HCT116 (cell line): ENCODE results near the gene CCNA2. TPM values are rescaled to one million over a fixed set of nuclear protein-coding genes. Genes with fewer than 3 reads are reported as not detected.

Source experiments
- ATAC-seq: fragments of 200-7000 bp; cut with Tn5 transposase; 2 replicates; pipeline ENCODE4 v1.9.1; 2020; ENCODE audit warnings: mild to moderate bottlenecking, moderate library complexity
- BruUV-seq: library from RNA; stranded (reverse); fragments of 400-500 nt; replicated peaks from 2 replicates; lab custom pipeline; 2021; lab: Mats Ljungman, UMichigan
- CTCF ChIA-PET: fragments of 300-600 bp; sonication (Branson Sonifier 250); formaldehyde crosslinking; loops from one replicate; lab custom pipeline; 2021; ENCODE audit warnings: antibody characterized with exemption; lab: Charles Lee
- POLR2A ChIA-PET: fragments of 300-600, 350-600 bp; sonication (Branson Sonifier 250); formaldehyde crosslinking; loops from one replicate; lab custom pipeline; 2021; ENCODE audit warnings: antibody characterized with exemption; lab: Charles Lee
- RAD21 ChIA-PET, 2 experiments: fragments of 300-600 bp; sonication (Branson Sonifier 250); formaldehyde crosslinking; loops; one replicate each; lab custom pipeline; 2023; ENCODE audit warnings: low total read pairs in 2 of 2; ENCODE audit not compliant: uncharacterized antibody in 2 of 2, unreplicated experiment in 2 of 2, low non-redundant PET in 1 of 2; lab: Charles Lee
- DNase-seq: peaks from one replicate; pipeline ENCODE4 v3.0.0-alpha.2; 2010; ENCODE audit warnings: low read depth, low spot score
- H2AFZ ChIP-seq: fragments of 200-600 bp; shearing (Covaris generic), sonication (generic); 2 replicates; pipeline ENCODE4 v1.6.1; 2017; ENCODE audit warnings: low read depth, mixed run types, mixed read lengths, antibody characterized with exemption, low read length; ENCODE audit not compliant: poor library complexity, severe bottlenecking
- H3K27ac ChIP-seq: 2 replicates; pipeline ENCODE4 v1.5.1; 2012; ENCODE audit warnings: low read depth, low read length
- H3K27me3 ChIP-seq: fragments of 200-600 bp; sonication (generic); 2 replicates; pipeline ENCODE4 v1.6.1; 2016; ENCODE audit warnings: mixed run types, low read length, mixed read lengths; ENCODE audit not compliant: insufficient read depth
- H3K36me3 ChIP-seq, 2 experiments: fragments of 200-500 bp in 1 of 2; fragments of 200-600 bp in 1 of 2; sonication (Bioruptor generic) in 1 of 2; sonication (generic) in 1 of 2; 2 replicates each; pipeline versions ENCODE4 v1.5.1 to v1.6.1; 2014 to 2016; ENCODE audit warnings: low read length in 2 of 2, inconsistent platforms in 1 of 2, mixed read lengths in 1 of 2, mixed run types in 1 of 2; ENCODE audit not compliant: insufficient read depth in 2 of 2, control insufficient read depth in 1 of 2
- H3K4me1 ChIP-seq, 2 experiments: fragments of 200-600 bp in 1 of 2; sonication (generic) in 1 of 2; 2 replicates each; pipeline versions ENCODE4 v1.5.1 to v1.6.1; 2012 to 2017; ENCODE audit warnings: low read length in 2 of 2, inconsistent platforms in 1 of 2, mild to moderate bottlenecking in 1 of 2, mixed read lengths in 1 of 2, mixed run types in 1 of 2, moderate library complexity in 1 of 2; ENCODE audit not compliant: insufficient read depth in 2 of 2, control insufficient read depth in 1 of 2
- H3K4me2 ChIP-seq: fragments of 200-600 bp; sonication (generic); 2 replicates; pipeline ENCODE4 v1.6.1; 2017; ENCODE audit warnings: mixed run types, low read length, mixed read lengths
- H3K4me3 ChIP-seq, 2 experiments: fragments of 200-600 bp in 1 of 2; sonication (generic) in 1 of 2; replicated peaks in 1 of 2; 2 replicates each; pipeline ENCODE4 v1.5.1; 2011 to 2016; ENCODE audit warnings: low read length in 2 of 2, control low read depth in 1 of 2, low read depth in 1 of 2, mild to moderate bottlenecking in 1 of 2, mixed read lengths in 1 of 2, mixed run types in 1 of 2
- H3K79me2 ChIP-seq: fragments of 200-600 bp; sonication (generic); 2 replicates; pipeline ENCODE4 v1.6.1; 2017; ENCODE audit warnings: mild to moderate bottlenecking, mixed run types, low read length, moderate library complexity, mixed read lengths; ENCODE audit not compliant: insufficient read depth
- H3K9ac ChIP-seq: fragments of 200-600 bp; sonication (generic); 2 replicates; pipeline ENCODE4 v1.6.1; 2016; ENCODE audit warnings: low read length, mixed read lengths
- H3K9me2 ChIP-seq: fragments of 200-600 bp; sonication (generic), shearing (Covaris generic); 2 replicates; pipeline ENCODE4 v1.6.1; 2017; ENCODE audit warnings: mixed run types, mild to moderate bottlenecking, moderate library complexity; ENCODE audit not compliant: insufficient read depth
- H3K9me3 ChIP-seq, 2 experiments: fragments of 200-500 bp in 1 of 2; fragments of 200-600 bp in 1 of 2; sonication (Bioruptor generic) in 1 of 2; sonication (generic) in 1 of 2; 2 replicates each; pipeline ENCODE4 v1.6.1; 2014 to 2017; ENCODE audit warnings: low read length in 2 of 2, mixed read lengths in 2 of 2, inconsistent platforms in 1 of 2, low read depth in 1 of 2, mild to moderate bottlenecking in 1 of 2, mixed run types in 1 of 2, moderate library complexity in 1 of 2; ENCODE audit not compliant: control insufficient read depth in 1 of 2, insufficient read depth in 1 of 2
- H4K20me1 ChIP-seq: fragments of 200-600 bp; sonication (generic), shearing (Covaris generic); 2 replicates; pipeline ENCODE4 v1.6.1; 2017; ENCODE audit warnings: mixed run types, mild to moderate bottlenecking, moderate library complexity; ENCODE audit not compliant: insufficient read depth
- CBX3 ChIP-seq: IDR thresholded peaks from 2 replicates; pipeline ENCODE4 v1.6.1; 2012; ENCODE audit warnings: low read depth
- EZH2phosphoT487 ChIP-seq: fragments of 200-600 bp; IDR thresholded peaks from 2 replicates; pipeline ENCODE4 v1.6.1; 2018; ENCODE audit warnings: antibody characterized with exemption, borderline replicate concordance
- MAX ChIP-seq: IDR thresholded peaks from 2 replicates; pipeline ENCODE4 v1.6.1; 2012
- POLR2A ChIP-seq: IDR thresholded peaks from 2 replicates; pipeline ENCODE4 v1.7.0; 2011; ENCODE audit warnings: borderline replicate concordance; ENCODE audit not compliant: insufficient read depth, insufficient read length; ENCODE audit errors: extremely low read depth
- POLR2AphosphoS5 ChIP-seq: IDR thresholded peaks from 2 replicates; pipeline ENCODE4 v1.6.1; 2011; ENCODE audit warnings: mild to moderate bottlenecking, low read depth, low read length, moderate library complexity
- RAD21 ChIP-seq: IDR thresholded peaks from 2 replicates; pipeline ENCODE4 v1.6.1; 2012; ENCODE audit warnings: low read depth, mild to moderate bottlenecking
- SP1 ChIP-seq: IDR thresholded peaks from 2 replicates; pipeline ENCODE4 v1.6.1; 2012; ENCODE audit warnings: low read depth
- SRF ChIP-seq: IDR thresholded peaks from 2 replicates; pipeline ENCODE4 v1.6.1; 2012; ENCODE audit warnings: low read depth
- ZFX ChIP-seq: fragments of 450-650 bp; IDR thresholded peaks from 2 replicates; pipeline ENCODE4 v1.6.1; 2017
- intact Hi-C: fragments of 100-400 bp; cut with micrococcal nuclease; formaldehyde crosslinking; loops from 2 replicates; pipeline ENCODE4 v1.10.0; 2022
- total RNA-seq: library from RNA; stranded (reverse); gene quantifications from one replicate; pipeline ENCODE4 v1.2.1, GENCODE V29; 2021; ENCODE audit not compliant: unreplicated experiment

CCNA2 gene
- total RNA-seq, 1 experiment from 2014 or later: 75.4 TPM

GRCh38 chr4:121799867-121800501 lies 23.7 kb downstream of the CCNA2 start:
- DNase-seq (no peak), ATAC-seq (no peak)
- Histone ChIP-seq H3K4me2 (peak overlapping the region; percentile 96), H3K79me2 (peaks cover 39% of the 10 kb centered on the region), H3K4me3 (peak overlapping the region in 1 of 2 experiments; percentile 95; a peak in 1 of 4 replicates), H3K4me1 (peaks cover 3 to 11% of the 10 kb centered on the region in 2 experiments; a peak in 3 of 4 replicates), H3K9me2 (no peaks in the 10 kb centered on the region), H2AFZ (no peak overlapping the region), H4K20me1 (no peaks in the 10 kb centered on the region), H3K9ac (peak overlapping the region; percentile 92), H3K36me3 (peaks cover 11 to 23% of the 10 kb centered on the region in 2 experiments; a peak in 3 of 4 replicates), H3K27ac (no peak overlapping the region), H3K27me3 (no peaks in the 10 kb centered on the region), H3K9me3 (no peaks in the 10 kb centered on the region)
- RAD21 ChIA-PET: no interaction called here
- CTCF ChIA-PET: no interaction called here
- TF ChIP-seq POLR2A: no peak
- POLR2A ChIA-PET: interaction anchor here (0.9 kb wide), 1 partner anchor 8 kb away, joined by 3 read pairs; no protein-coding TSS in a partner anchor
- intact Hi-C loops: no loop called here
- no TSS peak for BruUV-seq

GRCh38 chr4:121799208-121799823 lies 24.4 kb downstream of the CCNA2 start:
- Histone ChIP-seq H4K20me1 (no peaks in the 10 kb centered on the region), H3K9me3 (no peaks in the 10 kb centered on the region), H3K4me1 (peaks cover 3 to 11% of the 10 kb centered on the region in 2 experiments; a peak in 3 of 4 replicates), H3K9me2 (no peaks in the 10 kb centered on the region), H2AFZ (no peak overlapping the region), H3K27ac (no peak overlapping the region), H3K79me2 (peaks cover 32% of the 10 kb centered on the region), H3K9ac (no peak overlapping the region), H3K4me2 (no peak overlapping the region), H3K4me3 (no peak overlapping the region), H3K36me3 (peaks cover 9 to 17% of the 10 kb centered on the region in 2 experiments; a peak in 3 of 4 replicates), H3K27me3 (no peaks in the 10 kb centered on the region)
- DNase-seq (no peak), ATAC-seq (no peak)
- RAD21 ChIA-PET: no interaction called here
- intact Hi-C loops: no loop called here
- no TSS peak for BruUV-seq
- POLR2A ChIA-PET: interaction anchor here (0.9 kb wide), 1 partner anchor 9 kb away, joined by 3 read pairs; no protein-coding TSS in a partner anchor
- TF ChIP-seq MAX (no peak), POLR2A (no peak), SRF (no peak), CBX3 (no peak), ZFX (no peak), RAD21 (no peak), SP1 (no peak), POLR2AphosphoS5 (no peak), EZH2phosphoT487 (no peak)
- CTCF ChIA-PET: no interaction called here
